Lung microvascular endothelial cell (primary cell): ENCODE measurements around the gene GEMIN7. TPM values are rescaled to one million over a fixed set of nuclear protein-coding genes. Genes with fewer than 3 reads are reported as not detected.

ENCODE experiments used
- DNase-seq, 2 donors: peaks; one replicate each; pipeline versions ENCODE4 v3.0.0 to v3.0.0-alpha.2; 2010; ENCODE audit warnings: low read depth in 2 of 2
- total RNA-seq: library from RNA; depleted of rRNA; stranded (reverse); fragments of >200 nt; gene quantifications from 2 replicates; pipeline ENCODE4 v1.2.1, GENCODE V29; 2014

GEMIN7 gene
- 15.5 and 17.0 TPM in 2 replicates for total RNA-seq

GRCh38 chr19:45079063-45079910 lies at the start of gene GEMIN7:
Gene GEMIN7, plus strand, starts transcription at chr19:45079260. Its CDS starts 10,855 bp downstream, at chr19:45090115.
- DNase-seq = peak; percentile 82 to 88

GRCh38 chr19:45030825-45031224 lies 48.2 kb upstream of the GEMIN7 start:
- no peak for DNase-seq

GRCh38 chr19:45032421-45032820 lies 46.6 kb upstream of the GEMIN7 start:
- no peak for DNase-seq

GRCh38 chr19:45035755-45036154 lies 43.3 kb upstream of the GEMIN7 start:
- DNase-seq = no peak

- no peak for DNase-seq
Measured at GRCh38 chr19:45037393-45038169, 41.5 kb upstream of the GEMIN7 start.

GRCh38 chr19:45038931-45039893 lies 39.8 kb upstream of the GEMIN7 start, which contains the start of gene CLASRP:
Gene CLASRP, plus strand, starts transcription at chr19:45039045. Its CDS starts 1,168 bp downstream, at chr19:45040213.
- peak; percentile 90 to 94 for DNase-seq

GRCh38 chr19:45040059-45040771 lies 38.8 kb upstream of the GEMIN7 start:
- no peak for DNase-seq

GRCh38 chr19:45041125-45041524 lies 37.9 kb upstream of the GEMIN7 start:
- no peak for DNase-seq

- DNase-seq = no peak
Measured at GRCh38 chr19:45045671-45046353, 33.2 kb upstream of the GEMIN7 start.

- no peak for DNase-seq
Measured at GRCh38 chr19:45046355-45046754, 32.7 kb upstream of the GEMIN7 start.

GRCh38 chr19:45047188-45047797 lies 31.8 kb upstream of the GEMIN7 start:
- no peak for DNase-seq

GRCh38 chr19:45049073-45049736 lies 29.9 kb upstream of the GEMIN7 start:
- no peak for DNase-seq

- DNase-seq = no peak
Measured at GRCh38 chr19:45050036-45050435, 29.0 kb upstream of the GEMIN7 start.

- DNase-seq = no peak
Measured at GRCh38 chr19:45051929-45052579, 27.0 kb upstream of the GEMIN7 start.

GRCh38 chr19:45056831-45057230 lies 22.2 kb upstream of the GEMIN7 start:
- DNase-seq = no peak

- DNase-seq = no peak
Measured at GRCh38 chr19:45057444-45057843, 21.6 kb upstream of the GEMIN7 start.

GRCh38 chr19:45058622-45059159 lies 20.4 kb upstream of the GEMIN7 start:
- DNase-seq = no peak

- DNase-seq = peak; percentile 79 to 88
Measured at GRCh38 chr19:45059258-45059965, 19.6 kb upstream of the GEMIN7 start.
